GM12891 (cell line): ENCODE results near the gene VTN.

Experiments used
- DNase-seq: peaks from one replicate; pipeline ENCODE4 v3.0.0; 2011; ENCODE audit warnings: low spot score; ENCODE audit not compliant: insufficient read length
- FAIRE-seq: peaks from 2 replicates; lab custom pipeline; 2011; peaks lifted over from hg19 to GRCh38; lab: Jason Lieb, UNC
- PAX5 ChIP-seq: IDR thresholded peaks from 2 replicates; pipeline ENCODE4 v1.6.1; 2011; ENCODE audit warnings: low read length, moderate library complexity, mild to moderate bottlenecking; ENCODE audit not compliant: insufficient read depth, severe bottlenecking
- POLR2A ChIP-seq: IDR thresholded peaks from 2 replicates; pipeline ENCODE4 v1.6.1; 2011; ENCODE audit warnings: low read depth, low read length, control low read depth
- POLR2AphosphoS5 ChIP-seq: IDR thresholded peaks from 2 replicates; pipeline ENCODE4 v1.6.1; 2011; ENCODE audit warnings: low read depth, low read length, control low read depth
- POU2F2 ChIP-seq: IDR thresholded peaks from 2 replicates; pipeline ENCODE4 v1.6.1; 2011; ENCODE audit warnings: low read depth, mild to moderate bottlenecking, control low read depth, low read length, moderate library complexity
- SPI1 ChIP-seq: IDR thresholded peaks from 2 replicates; pipeline ENCODE4 v1.6.1; 2011; ENCODE audit warnings: low read depth, low read length, control low read depth
- TAF1 ChIP-seq: IDR thresholded peaks from 2 replicates; pipeline ENCODE4 v1.6.1; 2011; ENCODE audit warnings: low read depth, low read length, control low read depth

VTN gene

GRCh38 chr17:28324267-28324745, 45.8 kb downstream of the VTN start:
- TF ChIP-seq PAX5 = no peak
- TF ChIP-seq POU2F2 = no peak
- TF ChIP-seq SPI1 = no peak
- TF ChIP-seq POLR2AphosphoS5 = no peak
- no peak for TF ChIP-seq TAF1
- TF ChIP-seq POLR2A = no peak
- FAIRE-seq = no peak
- no peak for DNase-seq

GRCh38 chr17:28320215-28321061, 49.7 kb downstream of the VTN start:
- no peak for FAIRE-seq
- TF ChIP-seq SPI1 (no peak), POU2F2 (no peak), TAF1 (no peak), PAX5 (no peak), POLR2AphosphoS5 (no peak), POLR2A (no peak)

GRCh38 chr17:28319598-28319935, 50.5 kb downstream of the VTN start:
- DNase-seq = no peak

More at GRCh38 chr17:28320215-28321061, 49.7 kb downstream of the VTN start:
- no peak for DNase-seq

GRCh38 chr17:28318759-28319597, 51.1 kb downstream of the VTN start, which contains the start of gene TMEM97:
Gene TMEM97, plus strand, starts transcription at chr17:28319200. Its CDS starts 40 bp downstream, at chr17:28319240.
- peak; percentile 93 for DNase-seq
- TF ChIP-seq PAX5 = peak; percentile 20
- peak; percentile 62 for TF ChIP-seq POLR2AphosphoS5
- peak; percentile 71; the same call in 1 of the 2 replicates for TF ChIP-seq POLR2A
- peak; percentile 58 for TF ChIP-seq TAF1
- no peak; the same call in 1 of the 2 replicates for TF ChIP-seq POU2F2
- TF ChIP-seq SPI1 = no peak
- peak; percentile 97 for FAIRE-seq

More at GRCh38 chr17:28319598-28319935, 50.5 kb downstream of the VTN start:
- FAIRE-seq = no peak
- TF ChIP-seq TAF1 = no peak
- no peak for TF ChIP-seq POLR2A
- TF ChIP-seq POLR2AphosphoS5 = no peak
- TF ChIP-seq POU2F2 = no peak
- TF ChIP-seq SPI1 = no peak
- no peak for TF ChIP-seq PAX5

- FAIRE-seq = peak; percentile 57
- TF ChIP-seq TAF1 (no peak), PAX5 (no peak), SPI1 (no peak), POU2F2 (no peak), POLR2A (no peak), POLR2AphosphoS5 (no peak)
Measured at GRCh38 chr17:28317966-28318758, 51.9 kb downstream of the VTN start.

More at GRCh38 chr17:28317966-28318758, 51.9 kb downstream of the VTN start:
- no peak for DNase-seq
